Mucosa of descending colon (tissue), 3 donors: Measurements from ENCODE around the gene TTC34. TPM values are rescaled to one million over a fixed set of nuclear protein-coding genes. Genes with fewer than 3 reads are reported as not detected.
A peak's percentile ranks its signal among the peaks of the same experiment; 100 is the strongest.

Experiments
- ATAC-seq: fragments of 200-7000 bp; cut with Tn5 transposase; one replicate; pipeline ENCODE4 v1.9.1; 2020; ENCODE audit warnings: mild to moderate bottlenecking, moderate library complexity
- DNase-seq, 3 donors: peaks; one replicate each; pipeline ENCODE4 v3.0.0-alpha.2; 2020
- H3K36me3 ChIP-seq: fragments of 200-600 bp; one replicate; pipeline ENCODE4 v1.8.0; 2021; ENCODE audit warnings: low read depth, mild to moderate bottlenecking
- H3K4me1 ChIP-seq: fragments of 200-600 bp; one replicate; pipeline ENCODE4 v1.8.0; 2021; ENCODE audit warnings: low read depth, mild to moderate bottlenecking
- H3K4me3 ChIP-seq: fragments of 200-600 bp; one replicate; pipeline ENCODE4 v1.8.0; 2021; ENCODE audit warnings: mild to moderate bottlenecking
- H3K9me3 ChIP-seq: fragments of 200-600 bp; one replicate; pipeline ENCODE4 v1.8.0; 2021; ENCODE audit warnings: mild to moderate bottlenecking
- CTCF ChIP-seq: fragments of 200-600 bp; IDR thresholded peaks from one replicate; pipeline ENCODE4 v1.8.0; 2022; ENCODE audit warnings: antibody characterized with exemption, mild to moderate bottlenecking
- intact Hi-C, 2 donors: fragments of 100-400 bp; cut with DNase I in 1 of 2; cut with micrococcal nuclease in 1 of 2; formaldehyde crosslinking; loops; one replicate each; pipeline versions ENCODE4 v1.11.0 to v1.11.1; 2022; cut with DNase I, micrococcal nuclease
- total RNA-seq, 3 donors: library from RNA; stranded (reverse); fragmentation: NEBNext Ultra II Directional in 2 of 3; extraction: Animal tissue kit (Norgen Biotek cat#: 25700) in 2 of 3; gene quantifications; one replicate each; pipeline versions ENCODE4 v1.2.1 to v1.2.4, GENCODE V29; 2021 to 2023
- donor health status: DM: no; HTN: no; CAD: no; lungs with moderate emphysema.
- donor health status: DM: no; HTN: no; CAD: no.
- donor health status: DM: no; HTN: yes; CAD: no.

Gene TTC34
- total RNA-seq, 3 donors from 2014 or later, result 0.43 to 1.1 (median 0.61) TPM

DNA sequence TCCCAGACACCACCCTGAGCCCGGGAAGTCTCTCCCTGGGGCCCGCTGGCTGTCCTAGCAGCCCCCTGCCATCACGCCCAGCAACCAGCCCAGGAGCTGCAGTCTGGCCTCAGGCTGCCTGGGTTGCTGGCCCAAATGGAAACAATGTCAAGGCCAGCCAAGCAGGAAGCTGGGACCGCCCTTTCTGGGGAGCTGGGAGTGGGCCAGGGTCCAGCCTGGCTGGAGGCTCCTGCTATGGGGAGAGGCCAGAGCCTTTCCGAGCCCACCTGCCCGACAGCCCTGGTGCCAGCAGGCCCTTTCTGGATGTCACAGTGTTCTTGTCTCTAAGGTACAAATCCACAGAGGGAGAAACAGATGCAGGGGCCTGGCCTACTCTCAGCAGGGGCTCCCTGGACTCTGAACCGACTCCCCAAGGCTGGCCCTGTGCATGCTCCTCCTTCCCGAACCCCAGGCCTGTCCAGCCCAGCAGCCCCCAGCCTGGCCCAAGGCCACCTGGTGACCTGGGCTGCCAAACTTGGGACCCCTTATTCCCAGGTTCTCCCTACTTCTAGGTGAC is 167.5 kb downstream of the TTC34 start:
- no peak for TF ChIP-seq CTCF
- no peaks in the 10 kb centered on the region for H3K36me3 ChIP-seq
- no peak overlapping the region for H3K4me3 ChIP-seq
- intact Hi-C loops, result no loop called here
- DNase-seq (no peak), ATAC-seq (no peak)
- peaks cover 12% of the 10 kb centered on the region for H3K4me1 ChIP-seq
- H3K9me3 ChIP-seq, result peaks cover 8% of the 10 kb centered on the region

- H3K9me3 ChIP-seq, result peaks cover 8% of the 10 kb centered on the region
- TF ChIP-seq CTCF, result no peak
- DNase-seq, result no peak
- H3K4me3 ChIP-seq, result no peak overlapping the region
- intact Hi-C loops, result no loop called here
- no peak for ATAC-seq
- H3K36me3 ChIP-seq, result no peaks in the 10 kb centered on the region
- H3K4me1 ChIP-seq, result peaks cover 16% of the 10 kb centered on the region
These were observed 168.0 kb downstream of the TTC34 start for GRCh38 chr1:2633366-2633935.

DNA sequence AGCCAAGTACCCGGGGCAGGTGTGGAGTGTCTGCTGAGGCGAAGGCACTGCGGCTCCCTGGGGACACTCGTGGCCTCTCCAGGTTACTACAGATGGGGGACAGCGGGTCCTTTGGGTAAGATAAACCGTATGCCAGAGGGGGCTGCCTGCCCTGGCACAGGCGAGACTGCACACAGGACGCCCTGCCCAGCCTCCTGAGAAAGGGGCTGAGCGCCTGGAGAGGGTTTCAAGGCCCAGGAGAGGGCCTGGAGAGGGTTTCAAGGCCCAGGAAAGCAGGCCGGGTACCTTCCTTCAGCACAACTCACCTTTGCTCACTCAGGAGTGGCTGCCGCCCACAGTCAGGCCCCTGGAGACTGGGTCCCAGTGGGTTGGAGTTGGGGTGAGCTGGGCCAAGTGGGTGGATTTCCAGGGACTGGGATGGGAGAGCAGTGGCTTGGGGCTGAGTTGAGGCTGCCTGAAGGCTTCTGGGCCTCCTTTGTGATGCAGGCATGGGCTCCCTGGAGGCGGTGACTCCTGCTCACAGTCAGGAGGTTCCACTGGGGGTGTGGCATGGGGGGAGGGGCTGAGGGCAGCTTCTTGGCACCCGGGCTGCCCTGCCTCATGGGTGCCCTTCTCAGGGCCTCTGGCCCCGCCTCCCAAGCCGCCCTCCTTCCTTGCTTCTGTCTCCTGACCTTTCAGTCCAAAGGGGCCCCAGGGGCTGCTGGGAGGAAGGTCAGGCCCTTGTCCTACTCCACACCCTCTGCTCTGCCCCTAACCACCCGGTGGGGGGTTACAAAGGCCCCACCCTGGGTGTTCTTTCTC is 168.7 kb downstream of the TTC34 start, which contains the start of gene MMEL1:
Gene MMEL1, minus strand, starts transcription at position 456 of the 801 bp plus-strand sequence. CDS start 3,532 bp downstream, outside the sequence.
- Histone ChIP-seq H3K36me3 (no peaks in the 10 kb centered on the region), H3K9me3 (peaks cover 8% of the 10 kb centered on the region), H3K4me3 (no peak within 1 kb of the TSS), H3K4me1 (peaks cover 16% of the 10 kb centered on the region)
- intact Hi-C loops, result no loop called here
- TF ChIP-seq CTCF, result no peak
- ATAC-seq (peak; percentile 34), DNase-seq (peak; percentile 57 to 70 (median 61))

GRCh38 chr1:2632051-2632430 is 169.5 kb downstream of the TTC34 start:
- H3K9me3 ChIP-seq, result peaks cover 7% of the 10 kb centered on the region
- ATAC-seq (no peak), DNase-seq (no peak)
- no peak for TF ChIP-seq CTCF
- no peak overlapping the region for H3K4me3 ChIP-seq
- peaks cover 16% of the 10 kb centered on the region for H3K4me1 ChIP-seq
- intact Hi-C loops, result no loop called here
- no peaks in the 10 kb centered on the region for H3K36me3 ChIP-seq

DNA sequence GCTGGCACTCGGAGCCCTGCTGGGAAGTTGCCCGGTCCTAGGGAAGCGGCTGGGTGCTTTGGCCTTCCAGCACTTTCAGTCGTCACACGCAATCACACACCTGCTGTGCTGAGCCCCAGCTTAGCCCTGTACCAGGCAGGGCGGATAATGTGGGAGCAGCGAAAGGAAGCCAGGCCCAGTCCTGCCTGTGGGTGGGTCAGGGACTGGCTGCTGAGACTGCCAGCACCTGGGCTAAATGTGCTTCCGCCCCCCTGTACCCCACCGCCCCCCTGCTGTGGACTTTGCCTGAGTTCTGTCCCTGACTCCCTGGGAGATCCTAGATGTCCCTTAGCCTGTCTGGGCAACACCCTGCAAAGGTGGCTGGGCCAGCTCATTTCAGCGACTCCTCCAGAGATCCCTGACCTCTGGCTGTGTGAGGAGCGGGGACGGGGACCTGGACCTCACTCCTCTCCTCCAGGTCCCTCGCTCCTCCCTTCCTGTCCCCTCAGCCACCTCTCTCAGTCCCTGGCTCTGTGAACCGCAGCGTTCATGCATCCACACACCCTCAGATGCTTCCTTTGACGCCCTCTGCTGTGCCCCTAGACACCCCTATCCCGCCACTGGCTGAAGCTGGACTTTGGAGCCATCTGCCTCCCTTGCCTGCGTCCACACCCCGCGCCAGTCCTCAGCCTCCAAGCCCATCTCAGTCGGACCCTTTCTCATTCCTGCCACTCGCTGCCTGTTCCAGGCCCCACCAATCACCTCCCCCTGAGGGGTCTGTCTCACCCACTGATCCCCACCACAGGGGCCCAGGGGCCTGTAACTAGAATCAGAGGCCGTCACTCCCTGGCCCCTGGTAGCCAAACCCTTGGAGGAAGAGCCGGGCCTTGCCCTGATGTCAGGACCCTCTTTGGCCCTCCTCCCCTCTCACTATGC is 170.1 kb downstream of the TTC34 start:
- Histone ChIP-seq H3K9me3 (peaks cover under 1% of the 10 kb centered on the region), H3K36me3 (no peaks in the 10 kb centered on the region), H3K4me3 (no peak overlapping the region), H3K4me1 (peaks cover 16% of the 10 kb centered on the region)
- no peak for TF ChIP-seq CTCF
- peak; percentile 86 for ATAC-seq
- DNase-seq, result peak; percentile 66 to 77 (median 73)
- intact Hi-C loops, result no loop called here
